Fibroblast of pulmonary artery (primary cell): ENCODE data around the gene OPN4.

Experiments
- DNase-seq: peaks from one replicate; pipeline ENCODE4 v3.0.0-alpha.2; 2010; ENCODE audit warnings: low read depth
- H3K4me3 ChIP-seq: replicated peaks from 2 replicates; pipeline ENCODE4 v1.5.1; 2011; ENCODE audit warnings: low read depth, mild to moderate bottlenecking, control low read depth, low read length, moderate library complexity
- TF ChIP-seq, protein P1 (sequence below): IDR thresholded peaks from 2 replicates; pipeline ENCODE4 v1.5.1; 2011; ENCODE audit warnings: mild to moderate bottlenecking, control low read depth, low read length, inconsistent platforms; ENCODE audit errors: missing control alignments

The OPN4 gene

DNA sequence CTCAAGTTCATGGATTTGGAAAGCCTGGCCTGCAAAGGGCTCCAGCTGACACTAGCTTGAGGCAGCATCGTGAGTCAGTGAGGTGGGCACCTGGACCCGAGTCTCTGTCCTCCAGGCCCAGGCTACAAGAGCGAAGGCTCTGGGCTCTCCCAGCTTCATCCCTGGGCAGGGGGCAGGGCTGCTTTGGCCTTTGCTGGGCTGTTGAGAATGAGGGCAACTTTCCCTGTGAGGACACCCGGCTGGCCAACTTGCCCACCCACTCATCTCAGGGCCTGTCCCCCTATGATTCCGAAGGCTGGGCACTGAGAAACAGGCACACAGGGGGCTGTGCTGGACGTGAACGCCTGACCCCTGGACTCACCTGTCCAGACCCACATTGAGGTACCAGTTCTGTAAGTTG is 38.3 kb downstream of the OPN4 start:
- H3K4me3 ChIP-seq: no peak overlapping the region
- TF ChIP-seq, protein P1, sequence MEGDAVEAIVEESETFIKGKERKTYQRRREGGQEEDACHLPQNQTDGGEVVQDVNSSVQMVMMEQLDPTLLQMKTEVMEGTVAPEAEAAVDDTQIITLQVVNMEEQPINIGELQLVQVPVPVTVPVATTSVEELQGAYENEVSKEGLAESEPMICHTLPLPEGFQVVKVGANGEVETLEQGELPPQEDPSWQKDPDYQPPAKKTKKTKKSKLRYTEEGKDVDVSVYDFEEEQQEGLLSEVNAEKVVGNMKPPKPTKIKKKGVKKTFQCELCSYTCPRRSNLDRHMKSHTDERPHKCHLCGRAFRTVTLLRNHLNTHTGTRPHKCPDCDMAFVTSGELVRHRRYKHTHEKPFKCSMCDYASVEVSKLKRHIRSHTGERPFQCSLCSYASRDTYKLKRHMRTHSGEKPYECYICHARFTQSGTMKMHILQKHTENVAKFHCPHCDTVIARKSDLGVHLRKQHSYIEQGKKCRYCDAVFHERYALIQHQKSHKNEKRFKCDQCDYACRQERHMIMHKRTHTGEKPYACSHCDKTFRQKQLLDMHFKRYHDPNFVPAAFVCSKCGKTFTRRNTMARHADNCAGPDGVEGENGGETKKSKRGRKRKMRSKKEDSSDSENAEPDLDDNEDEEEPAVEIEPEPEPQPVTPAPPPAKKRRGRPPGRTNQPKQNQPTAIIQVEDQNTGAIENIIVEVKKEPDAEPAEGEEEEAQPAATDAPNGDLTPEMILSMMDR: no peak
- DNase-seq: no peak

DNA sequence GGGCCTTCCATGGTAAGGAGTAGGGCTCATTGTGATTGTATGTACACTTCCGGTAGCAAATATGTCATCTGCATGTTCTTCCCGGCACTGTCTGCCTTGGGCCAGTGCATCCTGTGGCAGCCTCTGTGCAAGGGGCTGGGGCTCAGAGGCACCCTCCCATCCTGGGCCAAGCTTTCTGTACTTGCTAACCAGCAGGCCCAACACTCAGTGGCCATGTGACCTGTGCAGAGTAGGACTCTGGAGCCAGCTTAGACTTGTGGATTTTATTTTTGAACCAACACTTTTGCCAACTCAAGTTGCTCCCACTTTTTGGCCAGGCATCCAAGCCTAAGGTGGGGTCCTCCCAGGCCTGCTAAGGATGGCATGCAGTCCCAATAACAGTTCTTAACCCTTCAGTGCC is 38.9 kb downstream of the OPN4 start:
- H3K4me3 ChIP-seq: no peak overlapping the region
- no peak for DNase-seq
- TF ChIP-seq, protein P1: no peak

DNA sequence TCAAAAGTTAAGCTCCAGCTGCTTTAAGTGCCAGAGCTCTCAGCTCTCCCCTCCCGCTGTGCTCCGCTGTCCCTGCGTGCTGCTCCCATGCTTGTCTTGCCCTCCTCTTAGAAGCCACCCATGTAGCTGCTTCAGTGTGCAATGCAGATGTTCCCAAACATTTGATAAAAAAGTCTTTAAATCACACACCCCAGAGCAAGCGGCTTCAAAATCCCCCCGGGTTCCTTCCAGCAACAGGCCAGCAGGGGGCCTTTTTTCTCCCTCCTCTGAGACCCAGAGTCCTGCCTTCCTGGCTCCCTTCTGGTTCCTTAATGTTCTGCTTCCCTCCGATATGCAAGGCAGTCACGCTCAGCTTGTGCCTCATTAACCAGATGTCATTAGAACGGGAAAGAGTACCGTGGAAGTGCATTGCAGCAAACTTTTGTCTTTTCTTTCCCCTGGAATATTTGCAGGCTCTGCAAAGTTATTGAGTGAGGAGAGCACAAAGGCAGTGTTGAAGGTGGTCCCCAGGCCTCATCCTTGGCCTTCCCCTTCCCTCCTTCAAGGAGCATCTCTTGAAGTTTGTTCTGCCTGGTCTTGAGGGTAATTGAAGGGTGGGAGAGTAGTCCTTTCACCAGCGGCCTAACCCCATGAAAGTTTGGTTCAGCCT is 39.5 kb downstream of the OPN4 start:
- no peak overlapping the region for H3K4me3 ChIP-seq
- peak; percentile 63 for DNase-seq
- TF ChIP-seq, protein P1: peak; percentile 83

DNA sequence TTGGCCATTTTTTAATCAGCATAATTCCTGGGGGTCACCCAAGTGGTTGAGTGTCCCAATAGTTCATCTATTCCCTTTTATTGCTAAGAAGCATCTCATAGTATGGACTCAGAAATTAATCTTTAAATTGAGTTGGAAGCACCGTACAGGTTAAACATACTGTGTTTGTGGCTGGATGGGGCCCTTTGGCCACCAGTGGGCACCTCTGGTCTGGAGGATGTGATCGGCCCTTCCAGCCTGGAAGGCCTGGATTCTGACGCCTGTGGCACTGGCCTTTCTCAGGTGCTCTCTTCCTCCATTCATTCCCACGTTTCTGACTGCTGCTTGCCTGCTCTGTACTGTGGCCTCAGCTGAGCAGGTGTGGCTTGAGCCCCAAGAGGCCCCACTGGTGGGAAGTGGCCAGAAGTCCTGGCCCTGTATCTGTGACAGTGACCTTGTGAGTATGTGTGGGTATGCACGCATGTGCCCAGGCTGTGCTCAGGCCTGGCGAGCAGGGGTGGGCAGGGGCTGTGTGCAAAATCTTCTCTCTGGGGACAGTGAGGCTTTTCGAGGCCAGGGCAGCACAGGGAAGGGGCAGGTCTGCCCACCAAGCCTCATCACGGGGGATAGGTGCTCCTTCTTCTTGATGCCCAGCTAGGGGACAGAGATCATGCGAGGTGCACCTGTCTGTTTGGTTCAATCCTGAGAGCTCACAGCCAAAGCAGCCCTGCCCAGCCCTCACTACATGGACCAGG is 44.0 kb downstream of the OPN4 start:
- H3K4me3 ChIP-seq: no peak overlapping the region
- TF ChIP-seq, protein P1: peak; percentile 12
- DNase-seq: no peak

DNA sequence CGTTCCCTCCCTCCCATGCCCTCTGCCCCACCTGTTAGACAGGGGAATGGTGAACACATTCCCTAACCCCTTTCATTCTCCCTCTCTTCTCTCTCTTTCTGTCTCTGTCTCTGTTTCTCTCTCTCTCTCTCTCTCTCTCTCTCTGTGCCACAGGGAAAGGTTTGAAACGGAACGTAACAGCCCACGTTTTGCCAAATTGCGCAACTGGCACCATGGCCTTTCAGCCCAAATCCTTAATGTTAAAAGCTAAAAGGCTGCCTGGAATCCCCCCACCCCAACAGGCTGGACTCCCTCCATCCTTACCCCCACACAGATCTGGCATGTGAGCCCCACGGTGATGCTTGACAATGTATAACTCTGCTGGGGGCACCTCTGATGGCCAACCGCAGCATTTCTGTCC is 44.8 kb downstream of the OPN4 start:
- TF ChIP-seq, protein P1: no peak

DNA sequence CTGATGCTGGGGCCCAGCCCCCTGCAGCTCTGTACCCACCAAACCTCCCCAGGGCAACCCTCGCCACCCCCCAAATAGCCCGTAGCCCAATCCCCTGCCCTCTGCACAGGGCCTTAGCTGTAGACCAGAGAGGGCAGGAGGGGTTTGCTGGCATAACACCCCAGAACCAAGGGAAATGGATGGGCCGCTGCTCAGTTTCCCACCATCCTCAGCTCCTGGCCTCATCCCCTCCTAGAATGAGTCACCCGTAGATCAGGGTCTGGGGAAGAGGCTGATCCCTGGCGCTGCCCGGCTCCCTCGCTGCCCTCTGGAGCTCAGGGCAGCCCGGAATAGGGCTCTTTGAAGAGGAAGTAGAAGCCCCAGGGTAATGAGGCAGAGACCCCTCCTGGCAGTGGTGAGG is 45.2 kb downstream of the OPN4 start:
- H3K4me3 ChIP-seq: no peak overlapping the region
- DNase-seq: no peak
- TF ChIP-seq, protein P1: no peak

More for the DNA sequence above, 44.8 kb downstream of the OPN4 start:
- DNase-seq: no peak
- H3K4me3 ChIP-seq: no peak overlapping the region
